Lower leg skin (tissue), 4 donors: ENCODE results near the gene USP40. TPM values are rescaled to one million over a fixed set of nuclear protein-coding genes. Genes with fewer than 3 reads are reported as not detected.

Experiments used
- DNase-seq, 2 donors: peaks; one replicate each; pipeline ENCODE4 v3.0.0-alpha.2; 2019; ENCODE audit warnings: low spot score in 2 of 2
- H3K4me3 ChIP-seq: fragments of 200-600 bp; sonication (generic); 2 replicates; pipeline ENCODE4 v1.5.1; 2017; ENCODE audit warnings: mild to moderate bottlenecking, low read depth; ENCODE audit not compliant: poor library complexity, severe bottlenecking
- CTCF ChIP-seq, 3 donors: fragments of 450-650 bp; IDR thresholded peaks; one replicate each; pipeline ENCODE4 v1.5.1; 2016; ENCODE audit warnings: antibody characterized with exemption in 3 of 3, mild to moderate bottlenecking in 3 of 3, moderate library complexity in 2 of 3
- POLR2A ChIP-seq, 2 donors: fragments of 450-650 bp; IDR thresholded peaks; one replicate each; pipeline ENCODE4 v1.6.1; 2016 to 2017; ENCODE audit warnings: antibody characterized with exemption in 2 of 2, mild to moderate bottlenecking in 1 of 2, moderate library complexity in 1 of 2
- WGBS, 2 donors: methylation state at CpG; one replicate each; pipeline ENCODE4 v1.1.5; 2018; 5-methylcytosine and 5-hydroxymethylcytosine counted together
- intact Hi-C: fragments of 100-400 bp; cut with DNase I; formaldehyde crosslinking; loops from one replicate; pipeline ENCODE4 v1.15.0; 2023; ENCODE audit warnings: low total_unique reads
- total RNA-seq, 4 donors: library from RNA; depleted of rRNA; stranded (reverse); fragments of >200 nt; gene quantifications; one replicate each; pipeline ENCODE4 v1.1.0, GENCODE V29; 2016

Gene USP40
- total RNA-seq, 4 donors from 2014 or later = 26.9 to 38.7 (median 37.4) TPM

GRCh38 chr2:233532971-233533370, 33.6 kb downstream of the USP40 start:
- TF ChIP-seq POLR2A (IDR thresholded peaks at IDR 0.05) (no peak), CTCF (IDR thresholded peaks at IDR 0.05) (no peak)
- intact Hi-C loops = no loop called here
- 91 to 95% methylated on average over 1 of the region's 1 CpG for WGBS, 2 donors
- no peak overlapping the region for H3K4me3 ChIP-seq
- no peak for DNase-seq

GRCh38 chr2:233531955-233532354, 34.6 kb downstream of the USP40 start:
- no peak for DNase-seq
- intact Hi-C loops = no loop called here
- WGBS, 2 donors = 78 to 85% methylated on average over 6 of the region's 6 CpGs
- no peak for TF ChIP-seq POLR2A (IDR thresholded peaks at IDR 0.05)
- TF ChIP-seq CTCF (IDR thresholded peaks at IDR 0.05) = no peak
- no peak overlapping the region for H3K4me3 ChIP-seq

DNA sequence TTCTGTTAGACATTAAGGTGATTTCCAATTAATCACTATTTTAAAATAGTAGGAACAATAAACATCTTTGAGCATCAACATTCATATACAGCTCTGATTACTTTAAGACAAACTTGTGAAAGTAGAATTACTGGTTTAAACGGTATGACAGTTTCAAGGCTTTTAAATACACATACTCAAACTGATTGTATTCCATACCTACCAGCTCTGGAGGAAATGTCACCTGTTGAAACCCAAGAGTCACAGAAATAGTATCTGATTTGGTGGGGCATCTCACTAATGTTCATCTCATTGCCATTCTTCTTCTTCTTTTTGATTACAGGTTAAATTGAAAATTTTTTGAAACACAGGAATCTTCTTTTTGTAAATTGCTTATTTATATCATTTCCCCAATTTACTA, 36.2 kb downstream of the USP40 start:
- no peak overlapping the region for H3K4me3 ChIP-seq
- TF ChIP-seq CTCF (IDR thresholded peaks at IDR 0.05) (no peak), POLR2A (IDR thresholded peaks at IDR 0.05) (no peak)
- no peak for DNase-seq
- 70 to 74% methylated on average over 1 of the region's 1 CpG for WGBS, 2 donors
- intact Hi-C loops = no loop called here

GRCh38 chr2:233528182-233528581, 38.4 kb downstream of the USP40 start:
- TF ChIP-seq POLR2A (IDR thresholded peaks at IDR 0.05) (no peak), CTCF (IDR thresholded peaks at IDR 0.05) (no peak)
- intact Hi-C loops = no loop called here
- DNase-seq = no peak
- H3K4me3 ChIP-seq = no peak overlapping the region
- 96 to 97% methylated on average over 10 of the region's 10 CpGs for WGBS, 2 donors

DNA sequence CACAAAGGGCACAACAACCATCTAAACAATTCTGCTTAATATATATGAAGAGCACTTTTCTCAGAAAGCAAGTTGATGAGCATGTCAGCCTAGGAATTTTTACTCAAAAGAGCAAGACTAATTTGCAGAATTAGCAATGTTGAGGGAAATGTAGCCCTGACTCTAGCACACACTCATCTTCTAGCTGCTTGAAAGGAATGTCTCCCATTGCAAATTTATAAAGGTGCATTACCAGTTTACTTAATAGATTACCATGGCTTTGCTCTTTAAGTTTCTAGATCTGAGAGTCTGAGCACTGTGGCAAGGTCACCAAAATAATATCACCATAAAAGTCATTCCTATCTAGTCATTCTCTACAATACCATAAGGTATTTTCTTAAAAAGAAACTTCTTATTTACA, 40.8 kb downstream of the USP40 start:
- intact Hi-C loops = no loop called here
- no peak for DNase-seq
- no peak overlapping the region for H3K4me3 ChIP-seq
- TF ChIP-seq CTCF (IDR thresholded peaks at IDR 0.05) (no peak), POLR2A (IDR thresholded peaks at IDR 0.05) (no peak)

DNA sequence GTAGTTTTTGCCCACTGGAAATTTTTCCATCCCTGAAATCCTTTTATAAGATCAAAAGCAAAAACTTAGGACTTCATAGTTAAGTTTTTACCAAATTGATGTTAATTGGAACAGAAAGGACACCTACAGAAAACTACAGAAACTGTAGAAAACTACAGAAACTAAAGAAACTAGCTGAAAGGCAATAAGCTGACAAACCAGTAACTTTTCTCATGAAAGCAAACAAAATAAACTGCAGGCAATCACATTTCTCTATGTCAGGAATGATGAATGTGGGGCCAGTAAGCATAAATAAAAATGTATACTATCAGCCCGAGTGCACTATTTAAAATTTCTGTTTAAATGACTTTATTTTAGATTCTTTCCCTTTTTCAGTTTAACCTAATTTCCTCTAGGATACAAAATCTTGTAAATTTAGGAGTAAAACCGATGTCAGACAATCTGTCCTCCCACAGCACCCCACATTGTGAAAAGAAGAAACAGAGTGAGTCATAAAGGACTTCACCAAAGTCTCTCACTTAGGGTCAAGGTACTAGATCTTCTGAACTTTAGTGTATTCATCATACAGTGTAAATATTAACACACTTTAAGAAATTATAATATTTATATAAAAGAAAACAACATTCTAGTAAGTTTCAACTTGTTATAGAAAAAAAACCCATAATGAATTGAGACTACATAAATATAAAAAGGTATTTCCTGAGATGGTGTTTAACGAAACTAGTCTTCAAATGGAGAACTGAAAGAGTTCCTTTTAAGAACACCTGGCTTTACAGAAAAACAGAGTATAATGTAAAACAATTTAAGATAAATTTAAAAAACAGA, 46.6 kb downstream of the USP40 start:
- intact Hi-C loops = no loop called here
- no peak for DNase-seq
- H3K4me3 ChIP-seq = no peak overlapping the region
- 83 to 92% methylated on average over 3 of the region's 3 CpGs for WGBS, 2 donors
- no peak for TF ChIP-seq CTCF (IDR thresholded peaks at IDR 0.05)
